Rectal smooth muscle tissue (tissue), 1 donor: ENCODE data around the gene CDK5RAP2.
"Not testable (repeated sequence)": the region's sequence is repeated elsewhere in the genome, so short reads cannot be mapped to it uniquely, and the experiment has no call there.

Experiments
- H3K27ac ChIP-seq: one replicate; pipeline ENCODE4 v1.7.0; 2013; ENCODE audit warnings: low read depth, low read length, inconsistent platforms
- H3K27me3 ChIP-seq: one replicate; pipeline ENCODE4 v1.7.0; 2013; ENCODE audit warnings: low read length; ENCODE audit not compliant: control insufficient read depth, insufficient read depth
- H3K36me3 ChIP-seq: one replicate; pipeline ENCODE4 v1.7.0; 2013; ENCODE audit warnings: low read length; ENCODE audit not compliant: control insufficient read depth, insufficient read depth
- H3K4me1 ChIP-seq: one replicate; pipeline ENCODE4 v1.7.0; 2013; ENCODE audit warnings: low read length; ENCODE audit not compliant: control insufficient read depth, insufficient read depth
- H3K4me3 ChIP-seq: one replicate; pipeline ENCODE4 v1.7.0; 2013; ENCODE audit warnings: low read length
- H3K9ac ChIP-seq: one replicate; pipeline ENCODE4 v1.7.0; 2013; ENCODE audit warnings: low read length

CDK5RAP2 gene

DNA sequence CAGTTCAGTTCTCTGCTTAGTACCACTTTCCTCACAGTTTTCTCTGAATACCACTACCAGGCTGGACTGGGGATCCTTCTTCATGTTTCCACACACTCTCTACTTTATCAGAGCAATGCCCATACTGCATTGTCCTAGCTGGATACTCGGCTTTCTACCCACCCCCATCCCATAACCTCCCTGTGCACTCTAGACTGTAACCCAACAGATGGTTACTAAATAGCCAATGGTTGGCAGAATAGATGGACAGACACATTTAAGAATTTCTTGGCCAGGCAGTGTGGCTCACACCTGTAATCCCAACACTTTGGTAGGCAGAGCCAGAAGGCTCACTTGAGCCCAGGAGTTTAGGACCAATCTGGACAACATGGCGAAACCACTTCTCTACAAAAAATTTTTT, 22.8 kb downstream of the CDK5RAP2 start:
- no peaks in the 10 kb centered on the region for H3K36me3 ChIP-seq
- H3K4me1 ChIP-seq: no peaks in the 10 kb centered on the region
- H3K27me3 ChIP-seq: no peaks in the 10 kb centered on the region
- H3K27ac ChIP-seq: no peak overlapping the region
- H3K4me3 ChIP-seq: no peak overlapping the region
- no peak overlapping the region for H3K9ac ChIP-seq

DNA sequence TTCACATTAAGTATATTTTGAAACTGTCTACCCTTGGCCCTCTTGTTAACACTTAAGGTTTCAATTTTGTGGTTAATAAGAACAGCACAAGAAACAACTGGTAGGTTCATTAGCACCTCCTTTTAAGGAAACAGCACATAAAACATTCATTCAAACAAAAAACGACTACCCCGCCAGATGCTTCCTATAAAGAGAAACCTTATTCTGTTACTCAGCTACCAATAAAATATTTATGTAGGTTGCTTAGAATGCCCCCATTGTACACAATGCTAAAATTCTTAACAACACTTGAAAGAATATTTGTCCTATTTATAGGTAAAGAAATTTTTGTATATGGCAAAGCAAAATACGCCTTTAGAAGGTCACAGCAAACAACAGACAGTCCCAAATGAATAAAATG, 23.2 kb downstream of the CDK5RAP2 start:
- Histone ChIP-seq H3K9ac (no peak overlapping the region), H3K36me3 (no peaks in the 10 kb centered on the region), H3K4me1 (no peaks in the 10 kb centered on the region), H3K27me3 (no peaks in the 10 kb centered on the region), H3K27ac (no peak overlapping the region), H3K4me3 (no peak overlapping the region)

DNA sequence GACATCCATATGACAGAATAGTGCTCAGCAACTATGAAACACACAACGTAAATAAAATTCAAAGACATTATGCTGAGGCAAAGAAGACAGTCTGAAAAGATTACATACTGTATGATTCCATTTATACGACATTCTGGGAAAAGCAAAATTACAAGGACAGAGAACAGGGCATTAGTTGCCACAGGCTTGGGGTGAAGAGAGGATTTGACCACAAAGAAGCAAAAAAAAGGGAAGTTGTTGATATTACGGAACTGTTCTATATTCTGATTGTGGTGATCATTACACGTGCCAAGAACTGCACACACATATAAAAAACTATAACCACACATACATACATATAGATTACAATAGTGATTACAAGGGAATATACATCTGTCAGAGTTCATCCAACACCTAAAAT, 24.1 kb downstream of the CDK5RAP2 start:
- H3K4me3 ChIP-seq: no peak overlapping the region
- no peak overlapping the region for H3K27ac ChIP-seq
- H3K9ac ChIP-seq: no peak overlapping the region
- H3K27me3 ChIP-seq: no peaks in the 10 kb centered on the region
- H3K4me1 ChIP-seq: no peaks in the 10 kb centered on the region
- no peaks in the 10 kb centered on the region for H3K36me3 ChIP-seq

DNA sequence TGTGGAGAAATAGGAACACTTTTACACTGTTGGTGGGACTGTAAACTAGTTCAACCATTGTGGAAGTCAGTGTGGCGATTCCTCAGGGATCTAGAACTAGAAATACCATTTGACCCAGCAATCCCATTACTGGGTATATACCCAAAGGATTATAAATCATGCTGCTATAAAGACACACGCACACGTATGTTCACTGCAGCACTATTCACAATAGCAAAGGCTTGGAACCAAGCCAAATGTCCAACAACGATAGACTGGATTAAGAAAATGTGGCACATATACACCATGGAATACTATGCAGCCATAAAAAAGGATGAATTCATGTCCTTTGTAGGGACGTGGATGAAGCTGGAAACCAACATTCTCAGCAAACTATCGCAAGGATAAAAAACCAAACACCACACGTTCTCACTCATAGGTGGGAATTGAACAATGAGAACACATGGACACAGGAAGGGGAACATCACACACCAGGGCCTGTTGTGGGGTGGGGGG, 27.7 kb downstream of the CDK5RAP2 start:
- H3K36me3 ChIP-seq, H3K27me3 ChIP-seq, H3K9ac ChIP-seq, H3K27ac ChIP-seq, H3K4me3 ChIP-seq, H3K4me1 ChIP-seq: not testable (repeated sequence)

DNA sequence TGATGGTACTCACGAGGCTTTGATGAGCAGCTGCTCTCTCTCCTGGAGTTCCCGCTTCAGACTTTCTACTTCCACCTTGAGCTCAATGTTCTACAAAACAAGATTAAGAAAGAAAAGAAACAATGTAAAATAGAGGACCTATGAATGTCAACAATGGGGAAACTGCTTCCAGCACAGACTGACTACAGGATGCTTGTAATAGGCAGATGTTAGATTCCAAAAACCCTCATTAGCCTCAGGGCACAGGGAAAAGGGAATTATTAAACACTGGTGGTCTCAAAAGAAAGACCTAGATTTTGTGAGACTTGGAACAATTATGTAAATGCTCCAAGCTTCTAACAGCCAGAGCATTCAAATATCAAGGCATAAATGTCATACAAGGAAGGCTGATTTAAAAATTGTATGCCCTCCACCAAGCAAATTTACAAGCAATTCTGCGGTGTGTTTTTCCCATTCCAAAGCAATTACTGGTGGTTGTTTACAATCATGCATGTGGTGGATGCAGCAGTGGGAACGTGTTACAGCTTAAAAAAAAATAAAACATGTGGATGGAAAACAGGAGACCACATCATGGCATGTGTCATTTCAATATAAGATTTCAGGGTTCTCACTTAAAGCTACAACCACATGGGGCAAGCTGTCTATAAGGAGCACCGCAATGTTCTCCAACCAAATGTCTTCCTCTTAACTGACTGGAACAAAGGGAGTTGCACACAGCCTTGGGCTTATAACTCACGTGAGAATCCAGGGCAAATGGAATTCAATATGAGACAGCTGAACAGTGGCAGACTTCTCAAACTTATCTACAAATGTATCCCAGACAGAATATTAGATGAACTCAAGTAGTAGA, 34.0 kb downstream of the CDK5RAP2 start:
- no peak overlapping the region for H3K9ac ChIP-seq
- no peak overlapping the region for H3K27ac ChIP-seq
- no peaks in the 10 kb centered on the region for H3K4me1 ChIP-seq
- peaks cover 18% of the 10 kb centered on the region for H3K36me3 ChIP-seq
- H3K4me3 ChIP-seq: no peak overlapping the region
- H3K27me3 ChIP-seq: no peaks in the 10 kb centered on the region

DNA sequence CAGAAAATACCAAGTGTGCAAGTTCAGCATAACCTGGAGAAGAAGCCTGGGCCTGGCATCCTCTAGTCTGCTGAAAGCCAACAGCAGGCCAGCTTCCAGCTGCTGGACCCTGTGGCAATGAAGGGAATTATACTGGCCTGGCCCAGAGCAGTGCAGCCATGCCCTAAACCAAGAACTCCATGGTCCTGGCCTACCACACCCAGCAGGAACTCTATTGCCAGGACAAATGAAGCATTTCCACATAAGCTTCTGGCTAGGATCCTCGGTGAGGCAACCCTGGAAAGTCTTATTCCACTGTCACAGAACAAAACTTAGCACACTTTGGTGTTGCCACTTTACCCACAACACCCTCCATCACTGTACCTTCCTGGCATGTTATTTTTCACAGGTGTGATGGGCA, 35.5 kb downstream of the CDK5RAP2 start:
- Histone ChIP-seq H3K36me3 (peaks cover 17% of the 10 kb centered on the region), H3K4me1 (no peaks in the 10 kb centered on the region), H3K27me3 (no peaks in the 10 kb centered on the region), H3K4me3 (no peak overlapping the region), H3K9ac (no peak overlapping the region), H3K27ac (no peak overlapping the region)

DNA sequence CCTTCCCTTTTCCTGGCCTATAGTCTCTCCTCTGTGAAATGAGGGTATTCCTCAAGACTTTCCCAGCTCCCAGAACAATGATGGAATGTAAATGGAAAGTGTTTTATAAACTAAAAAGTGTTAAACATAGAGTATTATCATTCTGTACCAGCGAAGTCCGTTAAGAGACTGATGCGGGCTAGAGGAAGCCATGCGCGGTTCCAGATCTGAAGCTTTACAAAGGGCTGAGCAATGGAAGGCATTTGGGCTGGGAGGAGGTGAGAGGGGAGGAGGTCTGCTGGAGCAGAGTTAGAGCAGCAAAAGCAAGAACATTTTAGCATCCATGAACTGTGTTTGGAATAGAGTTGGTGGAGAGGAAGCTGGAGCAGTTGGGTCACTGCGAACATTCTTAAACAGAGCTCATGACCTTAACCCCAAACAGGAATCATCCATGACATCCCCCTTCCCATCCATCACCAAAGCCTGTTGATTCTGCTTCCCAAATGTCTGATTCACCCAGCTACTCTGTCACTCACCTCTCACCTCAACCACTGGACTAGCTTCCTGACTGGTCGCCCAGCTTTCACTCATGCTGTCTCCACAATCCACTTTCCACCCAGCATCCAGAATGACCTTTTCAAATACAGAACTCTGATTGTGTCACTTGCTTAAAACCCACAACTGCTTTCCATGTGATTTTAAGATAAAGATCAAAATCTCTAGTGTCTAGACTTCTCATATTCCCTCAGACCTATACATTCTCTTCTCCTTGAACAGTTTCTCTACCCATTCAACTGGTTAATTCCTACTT, 37.1 kb downstream of the CDK5RAP2 start:
- Histone ChIP-seq H3K4me1 (no peaks in the 10 kb centered on the region), H3K4me3 (no peak overlapping the region), H3K9ac (no peak overlapping the region), H3K27ac (no peak overlapping the region), H3K36me3 (peaks cover 16% of the 10 kb centered on the region), H3K27me3 (no peaks in the 10 kb centered on the region)

DNA sequence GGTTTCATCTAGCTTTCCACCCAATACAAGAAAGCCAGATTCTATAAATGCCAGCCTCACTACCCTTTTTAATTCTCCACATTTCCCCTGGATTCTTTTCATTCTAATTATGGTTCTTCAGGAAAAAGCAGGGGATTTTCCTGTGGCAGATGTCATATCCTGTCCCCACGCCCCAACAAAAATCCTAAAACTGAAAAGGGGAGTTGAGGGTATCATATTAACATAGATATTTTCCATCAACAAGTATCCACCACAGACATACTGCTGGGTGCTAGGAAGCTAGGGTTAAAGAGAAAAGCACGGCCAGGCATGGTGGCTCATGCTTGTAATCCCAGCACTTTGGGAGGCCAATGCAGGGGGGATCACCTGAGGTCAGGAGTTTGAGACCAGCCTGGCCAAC, 38.0 kb downstream of the CDK5RAP2 start:
- Histone ChIP-seq H3K36me3 (peaks cover 16% of the 10 kb centered on the region), H3K27me3 (no peaks in the 10 kb centered on the region), H3K27ac (no peak overlapping the region), H3K4me3 (no peak overlapping the region), H3K9ac (no peak overlapping the region), H3K4me1 (no peaks in the 10 kb centered on the region)

DNA sequence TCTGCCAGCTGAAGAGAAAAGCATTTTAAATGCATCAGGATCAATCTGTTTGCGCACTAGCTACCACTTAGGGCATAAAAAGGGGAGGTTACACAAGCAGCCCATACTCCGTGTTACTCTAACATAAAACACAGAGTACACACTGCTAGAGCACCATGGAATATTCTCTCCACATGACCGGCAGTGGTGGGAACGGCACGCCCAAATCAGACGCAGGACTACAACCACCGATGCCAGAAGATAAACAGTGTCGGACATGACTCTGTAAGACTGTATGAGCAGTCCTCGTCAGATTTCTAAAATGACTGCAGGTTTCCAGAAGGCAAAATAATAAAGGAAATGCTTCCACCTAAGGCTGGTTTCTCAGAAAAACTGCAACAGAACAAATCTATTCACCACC, 40.0 kb downstream of the CDK5RAP2 start:
- Histone ChIP-seq H3K27ac (no peak overlapping the region), H3K4me3 (no peak overlapping the region), H3K36me3 (peaks cover 11% of the 10 kb centered on the region), H3K4me1 (no peaks in the 10 kb centered on the region), H3K9ac (no peak overlapping the region), H3K27me3 (no peaks in the 10 kb centered on the region)

DNA sequence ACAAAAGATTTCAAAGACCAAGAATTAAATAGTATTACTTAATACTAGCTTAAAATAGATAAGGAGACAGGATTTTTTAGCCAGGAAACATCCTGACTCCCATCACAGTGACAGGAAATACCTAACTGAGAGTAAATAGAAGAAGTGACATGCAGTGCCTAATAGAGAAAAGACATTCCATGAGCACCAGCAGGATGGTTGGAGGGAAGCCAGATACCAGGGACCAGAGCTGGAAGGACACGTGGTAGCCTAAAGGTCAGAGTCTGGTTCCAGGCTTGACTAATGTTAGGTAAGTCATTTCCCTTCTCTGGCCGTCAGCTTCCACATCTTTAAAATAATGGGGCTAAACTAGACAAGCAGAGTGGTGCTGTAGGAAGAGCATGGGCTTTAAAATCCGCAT, 41.6 kb downstream of the CDK5RAP2 start:
- peaks cover 14% of the 10 kb centered on the region for H3K36me3 ChIP-seq
- H3K4me1 ChIP-seq: no peaks in the 10 kb centered on the region
- H3K27me3 ChIP-seq: no peaks in the 10 kb centered on the region
- no peak overlapping the region for H3K27ac ChIP-seq
- H3K9ac ChIP-seq: no peak overlapping the region
- H3K4me3 ChIP-seq: no peak overlapping the region

DNA sequence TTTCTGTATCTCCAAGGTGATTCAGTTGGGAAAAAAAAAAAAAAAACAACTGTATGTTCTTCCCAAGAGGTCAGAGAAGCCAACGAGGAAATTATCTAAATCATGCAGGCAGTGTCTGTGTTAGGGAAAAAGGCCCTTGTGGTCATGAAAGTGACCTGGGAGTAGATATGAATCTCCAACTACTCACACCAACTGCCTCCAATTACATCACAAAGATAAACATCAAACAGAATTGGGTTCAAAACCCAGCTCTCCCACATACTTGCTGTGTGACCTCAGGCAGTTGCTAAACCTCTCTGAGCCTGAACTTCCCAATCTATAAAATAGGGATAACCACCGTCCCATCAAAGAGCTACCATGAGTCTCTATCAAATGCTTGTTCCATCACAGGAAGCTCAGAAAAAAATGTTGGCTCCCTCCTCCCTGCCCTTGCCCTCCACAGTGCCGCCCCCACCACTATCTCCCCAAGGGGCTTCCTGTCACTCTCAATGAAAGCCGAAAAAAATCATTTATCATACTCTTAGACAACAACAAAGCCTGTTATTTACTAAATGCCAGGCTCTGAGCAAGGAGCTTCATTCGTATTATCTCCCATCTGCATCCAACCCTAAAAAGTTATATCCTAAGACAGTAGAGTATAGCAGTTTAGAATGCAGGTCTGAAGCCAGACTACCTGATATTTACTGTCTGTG, 42.9 kb downstream of the CDK5RAP2 start:
- H3K4me1 ChIP-seq: no peaks in the 10 kb centered on the region
- peaks cover 16% of the 10 kb centered on the region for H3K36me3 ChIP-seq
- H3K9ac ChIP-seq: no peak overlapping the region
- H3K27me3 ChIP-seq: no peaks in the 10 kb centered on the region
- no peak overlapping the region for H3K4me3 ChIP-seq
- no peak overlapping the region for H3K27ac ChIP-seq

DNA sequence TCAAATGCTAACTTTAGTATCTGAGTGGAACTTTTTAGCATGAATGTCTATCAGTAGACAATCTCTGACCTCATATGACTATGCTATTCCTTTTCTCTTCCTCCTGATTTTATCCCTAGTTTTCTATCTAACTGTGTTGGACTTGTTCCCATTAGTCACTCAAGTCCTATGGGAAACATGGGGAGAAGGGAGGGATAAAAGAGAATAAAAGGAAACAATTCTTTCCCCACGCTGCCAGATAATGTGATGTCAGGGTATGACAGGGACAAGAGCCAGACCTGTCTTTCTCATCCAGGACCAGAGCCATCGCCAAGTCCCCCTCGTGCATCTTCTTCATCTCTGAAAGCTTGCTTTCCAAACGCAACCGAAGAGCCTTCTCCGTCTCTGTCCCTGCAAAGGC, 43.9 kb downstream of the CDK5RAP2 start:
- no peaks in the 10 kb centered on the region for H3K4me1 ChIP-seq
- H3K9ac ChIP-seq: no peak overlapping the region
- H3K27ac ChIP-seq: no peak overlapping the region
- H3K27me3 ChIP-seq: no peaks in the 10 kb centered on the region
- peaks cover 16% of the 10 kb centered on the region for H3K36me3 ChIP-seq
- no peak overlapping the region for H3K4me3 ChIP-seq
